ENCODE results near the gene INSM1. TPM values are rescaled to one million over a fixed set of nuclear protein-coding genes. Genes with fewer than 3 reads are reported as not detected.

INSM1 gene
- total and polyA plus RNA-seq, 2 experiments from 2014 or later = not detected

- no peaks in the 10 kb centered on the region for H3K4me1 ChIP-seq (ENCODE audit: low read depth)
- H3K27ac ChIP-seq = no peak overlapping the region
- TF ChIP-seq, protein P1, sequence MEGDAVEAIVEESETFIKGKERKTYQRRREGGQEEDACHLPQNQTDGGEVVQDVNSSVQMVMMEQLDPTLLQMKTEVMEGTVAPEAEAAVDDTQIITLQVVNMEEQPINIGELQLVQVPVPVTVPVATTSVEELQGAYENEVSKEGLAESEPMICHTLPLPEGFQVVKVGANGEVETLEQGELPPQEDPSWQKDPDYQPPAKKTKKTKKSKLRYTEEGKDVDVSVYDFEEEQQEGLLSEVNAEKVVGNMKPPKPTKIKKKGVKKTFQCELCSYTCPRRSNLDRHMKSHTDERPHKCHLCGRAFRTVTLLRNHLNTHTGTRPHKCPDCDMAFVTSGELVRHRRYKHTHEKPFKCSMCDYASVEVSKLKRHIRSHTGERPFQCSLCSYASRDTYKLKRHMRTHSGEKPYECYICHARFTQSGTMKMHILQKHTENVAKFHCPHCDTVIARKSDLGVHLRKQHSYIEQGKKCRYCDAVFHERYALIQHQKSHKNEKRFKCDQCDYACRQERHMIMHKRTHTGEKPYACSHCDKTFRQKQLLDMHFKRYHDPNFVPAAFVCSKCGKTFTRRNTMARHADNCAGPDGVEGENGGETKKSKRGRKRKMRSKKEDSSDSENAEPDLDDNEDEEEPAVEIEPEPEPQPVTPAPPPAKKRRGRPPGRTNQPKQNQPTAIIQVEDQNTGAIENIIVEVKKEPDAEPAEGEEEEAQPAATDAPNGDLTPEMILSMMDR (IDR thresholded peaks at IDR 0.05; ENCODE audit: low read depth, low read length) = no peak
- H3K4me3 ChIP-seq = no peak overlapping the region
- H3K36me3 ChIP-seq = no peaks in the 10 kb centered on the region
- DNase-seq (ENCODE audit: low read depth in 1 of 2, low spot score in 1 of 2) = no peak
- no peaks in the 10 kb centered on the region for H3K9me3 ChIP-seq (ENCODE audit: low read depth)
- no peaks in the 10 kb centered on the region for H3K27me3 ChIP-seq
These were observed 29.7 kb upstream of the INSM1 start for GRCh38 chr20:20338133-20338730.

- Histone ChIP-seq H3K27ac (no peak overlapping the region), H3K36me3 (no peaks in the 10 kb centered on the region), H3K4me3 (no peak overlapping the region), H3K27me3 (no peaks in the 10 kb centered on the region), H3K9me3 (ENCODE audit: low read depth) (no peaks in the 10 kb centered on the region), H3K4me1 (ENCODE audit: low read depth) (no peaks in the 10 kb centered on the region)
- TF ChIP-seq, protein P1 (IDR thresholded peaks at IDR 0.05; ENCODE audit: low read depth, low read length) = no peak
- DNase-seq (ENCODE audit: low read depth in 1 of 2, low spot score in 1 of 2) = no peak
These were observed 27.5 kb upstream of the INSM1 start for GRCh38 chr20:20340443-20340842.

GRCh38 chr20:20341371-20341770 lies 26.5 kb upstream of the INSM1 start:
- H3K4me3 ChIP-seq = no peak overlapping the region
- TF ChIP-seq, protein P1 (IDR thresholded peaks at IDR 0.05; ENCODE audit: low read depth, low read length) = no peak
- DNase-seq (ENCODE audit: low read depth in 1 of 2, low spot score in 1 of 2) = no peak
- no peaks in the 10 kb centered on the region for H3K36me3 ChIP-seq
- H3K9me3 ChIP-seq (ENCODE audit: low read depth) = no peaks in the 10 kb centered on the region
- H3K27me3 ChIP-seq = no peaks in the 10 kb centered on the region
- H3K4me1 ChIP-seq (ENCODE audit: low read depth) = no peaks in the 10 kb centered on the region
- H3K27ac ChIP-seq = no peak overlapping the region

GRCh38 chr20:20342066-20342465 lies 25.8 kb upstream of the INSM1 start:
- no peaks in the 10 kb centered on the region for H3K36me3 ChIP-seq
- no peaks in the 10 kb centered on the region for H3K9me3 ChIP-seq (ENCODE audit: low read depth)
- no peaks in the 10 kb centered on the region for H3K27me3 ChIP-seq
- TF ChIP-seq, protein P1 (IDR thresholded peaks at IDR 0.05; ENCODE audit: low read depth, low read length) = no peak
- H3K4me1 ChIP-seq (ENCODE audit: low read depth) = no peaks in the 10 kb centered on the region
- H3K27ac ChIP-seq = no peak overlapping the region
- DNase-seq (ENCODE audit: low read depth in 1 of 2, low spot score in 1 of 2) = no peak
- no peak overlapping the region for H3K4me3 ChIP-seq

DNA sequence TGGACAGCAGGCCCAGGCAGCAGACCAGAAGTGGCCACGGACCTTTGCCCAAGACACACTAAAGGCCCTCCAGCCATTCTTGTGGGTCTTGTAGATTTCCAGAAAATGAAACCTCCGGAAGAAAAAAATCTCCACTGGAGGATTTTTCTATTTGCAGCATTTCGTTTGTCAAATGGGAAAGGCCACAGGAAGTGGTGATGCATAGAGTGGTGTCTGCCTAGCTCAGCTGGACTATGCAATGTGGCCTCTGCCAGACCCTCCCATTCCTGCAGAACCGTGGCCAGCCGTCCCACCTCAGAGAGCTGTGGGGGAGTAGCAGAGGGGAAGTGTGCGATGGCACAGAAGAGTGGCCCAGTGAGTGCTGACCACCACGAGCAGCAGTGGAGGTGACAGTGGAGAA lies 24.0 kb upstream of the INSM1 start:
- no peak overlapping the region for H3K27ac ChIP-seq
- no peaks in the 10 kb centered on the region for H3K36me3 ChIP-seq
- no peak overlapping the region for H3K4me3 ChIP-seq
- no peaks in the 10 kb centered on the region for H3K27me3 ChIP-seq
- DNase-seq (ENCODE audit: low read depth in 1 of 2, low spot score in 1 of 2) = no peak
- no peaks in the 10 kb centered on the region for H3K4me1 ChIP-seq (ENCODE audit: low read depth)
- TF ChIP-seq, protein P1 (IDR thresholded peaks at IDR 0.05; ENCODE audit: low read depth, low read length) = no peak
- H3K9me3 ChIP-seq (ENCODE audit: low read depth) = no peaks in the 10 kb centered on the region

Data from cardiac muscle cell (in vitro differentiated cells and primary cell).